Type B pancreatic cell (in vitro differentiated cells): ENCODE data around the gene PRKAB2. TPM values are rescaled to one million over a fixed set of nuclear protein-coding genes. Genes with fewer than 3 reads are reported as not detected.

ENCODE experiments used
- DNase-seq: peaks from one replicate; pipeline ENCODE4 v3.0.0; 2021; ENCODE audit warnings: mixed read lengths; ENCODE audit not compliant: unreplicated experiment; ENCODE audit errors: extremely low spot score
- H3K27ac Mint-ChIP-seq: 2 replicates; pipeline ENCODE4 v1.8.0; 2021; ENCODE audit warnings: mild to moderate bottlenecking, mixed read lengths
- H3K27me3 Mint-ChIP-seq: 2 replicates; pipeline ENCODE4 v1.8.0; 2021; ENCODE audit warnings: mixed read lengths
- H3K36me3 Mint-ChIP-seq: 2 replicates; pipeline ENCODE4 v1.8.0; 2021; ENCODE audit warnings: mixed read lengths
- H3K4me1 Mint-ChIP-seq: one replicate; pipeline ENCODE4 v1.8.0; 2021; ENCODE audit warnings: mixed read lengths; ENCODE audit not compliant: unreplicated experiment
- H3K4me3 Mint-ChIP-seq: 2 replicates; pipeline ENCODE4 v1.8.0; 2021; ENCODE audit warnings: mild to moderate bottlenecking, mixed read lengths
- H3K9me3 Mint-ChIP-seq: 2 replicates; pipeline ENCODE4 v1.8.0; 2021; ENCODE audit warnings: mixed read lengths
- total RNA-seq: library from RNA; stranded (reverse); gene quantifications from 2 replicates; pipeline ENCODE4 v1.2.1, GENCODE V29; 2021; ENCODE audit warnings: low replicate concordance
- TF ChIP-seq, protein P1 (sequence below): fragments of 200-600 bp; sonication (generic); conservative IDR thresholded peaks from 2 replicates; pipeline ENCODE4 v1.5.0; 2021; ENCODE audit warnings: antibody characterized with exemption, mild to moderate bottlenecking

Gene PRKAB2
- total RNA-seq, 1 donor from 2014 or later: 23.1 TPM

GRCh38 chr1:147171399-147172167 is 687 bp downstream of the PRKAB2 start:
- TF ChIP-seq, protein P1, sequence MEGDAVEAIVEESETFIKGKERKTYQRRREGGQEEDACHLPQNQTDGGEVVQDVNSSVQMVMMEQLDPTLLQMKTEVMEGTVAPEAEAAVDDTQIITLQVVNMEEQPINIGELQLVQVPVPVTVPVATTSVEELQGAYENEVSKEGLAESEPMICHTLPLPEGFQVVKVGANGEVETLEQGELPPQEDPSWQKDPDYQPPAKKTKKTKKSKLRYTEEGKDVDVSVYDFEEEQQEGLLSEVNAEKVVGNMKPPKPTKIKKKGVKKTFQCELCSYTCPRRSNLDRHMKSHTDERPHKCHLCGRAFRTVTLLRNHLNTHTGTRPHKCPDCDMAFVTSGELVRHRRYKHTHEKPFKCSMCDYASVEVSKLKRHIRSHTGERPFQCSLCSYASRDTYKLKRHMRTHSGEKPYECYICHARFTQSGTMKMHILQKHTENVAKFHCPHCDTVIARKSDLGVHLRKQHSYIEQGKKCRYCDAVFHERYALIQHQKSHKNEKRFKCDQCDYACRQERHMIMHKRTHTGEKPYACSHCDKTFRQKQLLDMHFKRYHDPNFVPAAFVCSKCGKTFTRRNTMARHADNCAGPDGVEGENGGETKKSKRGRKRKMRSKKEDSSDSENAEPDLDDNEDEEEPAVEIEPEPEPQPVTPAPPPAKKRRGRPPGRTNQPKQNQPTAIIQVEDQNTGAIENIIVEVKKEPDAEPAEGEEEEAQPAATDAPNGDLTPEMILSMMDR: peak; percentile 22
- peaks cover 20% of the 10 kb centered on the region for H3K36me3 Mint-ChIP-seq
- H3K9me3 Mint-ChIP-seq: peaks cover 5% of the 10 kb centered on the region
- peaks cover 20% of the 10 kb centered on the region for H3K4me1 Mint-ChIP-seq
- H3K27me3 Mint-ChIP-seq: no peaks in the 10 kb centered on the region
- peak overlapping the region; percentile 99 for H3K4me3 Mint-ChIP-seq
- H3K27ac Mint-ChIP-seq: peak overlapping the region; percentile 85
- no peak for DNase-seq

DNA sequence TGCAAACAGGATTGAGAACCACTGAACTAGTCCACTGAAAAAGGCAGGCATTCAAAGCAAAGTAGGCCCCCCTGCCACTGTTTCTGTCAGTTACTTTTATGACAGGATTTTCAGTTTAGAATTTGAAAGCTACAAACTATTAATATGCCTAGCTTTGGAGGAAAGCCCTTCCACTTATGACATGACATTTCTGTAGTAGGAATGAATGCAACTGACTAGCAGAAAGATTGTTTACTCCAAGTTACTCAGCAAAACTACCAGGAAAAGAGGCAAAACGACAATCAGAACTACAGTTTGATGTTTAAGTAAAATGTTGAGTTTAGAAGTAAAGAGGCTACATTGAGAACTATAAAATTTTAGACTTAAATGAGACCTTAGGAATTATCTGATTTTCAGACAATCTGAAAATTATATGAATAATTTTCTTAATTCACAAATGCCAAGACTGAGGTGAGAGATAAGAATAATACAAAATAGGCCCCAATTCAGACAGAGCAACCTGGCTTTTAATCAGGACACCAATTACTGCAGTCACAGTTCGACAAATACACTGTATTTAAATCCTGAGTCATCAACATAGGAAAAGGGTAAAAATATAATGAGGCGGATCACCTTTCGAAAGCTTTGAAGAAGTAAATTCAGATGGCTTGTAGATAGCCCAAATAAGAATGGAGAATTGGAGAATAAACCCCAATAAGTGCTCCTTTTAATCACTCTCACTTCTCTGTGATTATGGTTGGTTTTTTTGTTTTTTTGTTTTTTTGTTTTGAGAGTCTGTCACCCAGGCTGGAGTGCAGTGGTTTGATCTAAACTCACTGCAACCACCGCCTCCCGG is 2.2 kb downstream of the PRKAB2 start:
- Mint-ChIP-seq H3K9me3 (no peaks in the 10 kb centered on the region), H3K4me3 (peak overlapping the region; percentile 99), H3K27me3 (no peaks in the 10 kb centered on the region), H3K36me3 (peaks cover 25% of the 10 kb centered on the region), H3K4me1 (peaks cover 20% of the 10 kb centered on the region), H3K27ac (peak overlapping the region; percentile 20)
- no peak for DNase-seq
- TF ChIP-seq, protein P1: no peak

- TF ChIP-seq, protein P1: no peak
- Mint-ChIP-seq H3K4me3 (peak overlapping the region; percentile 99), H3K27me3 (no peaks in the 10 kb centered on the region), H3K9me3 (no peaks in the 10 kb centered on the region), H3K36me3 (peaks cover 23% of the 10 kb centered on the region), H3K4me1 (peaks cover 17% of the 10 kb centered on the region), H3K27ac (no peak overlapping the region)
- DNase-seq: no peak
Observed at GRCh38 chr1:147169171-147169570, 3.1 kb downstream of the PRKAB2 start.

DNA sequence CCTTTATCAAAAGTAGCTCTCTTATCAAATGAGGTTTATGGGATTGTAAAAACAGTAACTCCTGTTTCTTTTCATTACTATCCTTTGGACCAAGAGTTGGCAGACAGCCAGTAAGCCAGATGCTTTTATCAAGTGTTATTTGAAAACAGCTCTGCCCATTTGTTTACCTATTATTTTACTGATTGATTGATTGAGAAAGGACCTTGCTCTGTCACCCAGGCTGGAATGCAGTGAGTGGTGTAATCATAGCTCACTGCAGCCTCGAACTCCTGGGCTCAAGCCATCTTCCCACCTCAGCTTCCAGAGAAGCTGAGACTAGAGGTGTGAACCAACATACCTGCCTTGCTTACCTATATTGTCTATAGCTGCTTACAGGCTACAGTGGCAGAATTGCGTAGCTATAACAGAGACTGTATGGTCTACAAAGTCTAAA is 3.6 kb downstream of the PRKAB2 start:
- Mint-ChIP-seq H3K4me1 (peaks cover 14% of the 10 kb centered on the region), H3K36me3 (peaks cover 21% of the 10 kb centered on the region)

DNA sequence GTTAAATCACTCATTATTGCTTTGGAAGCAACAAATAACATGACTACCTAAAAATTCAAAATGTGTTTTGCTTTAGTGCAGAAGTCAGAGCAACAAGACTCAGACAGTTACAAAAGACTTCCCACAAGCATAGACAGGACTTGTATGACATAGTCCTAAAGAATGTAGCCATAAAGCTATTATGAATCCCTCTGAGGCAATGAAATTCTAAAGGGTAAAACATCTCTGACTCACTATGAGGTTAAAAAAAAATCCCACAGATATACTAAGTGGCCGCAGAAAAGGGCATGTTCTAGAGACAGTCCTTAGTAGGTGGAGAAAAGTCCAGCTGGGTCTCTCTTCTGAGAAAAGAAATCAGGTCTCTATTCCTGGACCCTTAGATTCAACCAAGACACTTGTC is 4.9 kb downstream of the PRKAB2 start:
- DNase-seq: no peak
- no peaks in the 10 kb centered on the region for H3K9me3 Mint-ChIP-seq

More for the DNA sequence above, 3.6 kb downstream of the PRKAB2 start:
- Mint-ChIP-seq H3K4me3 (peak overlapping the region; percentile 52), H3K27me3 (no peaks in the 10 kb centered on the region), H3K9me3 (no peaks in the 10 kb centered on the region), H3K27ac (no peak overlapping the region)
- DNase-seq: no peak
- TF ChIP-seq, protein P1: no peak

More for the DNA sequence above, 4.9 kb downstream of the PRKAB2 start:
- Mint-ChIP-seq H3K27ac (no peak overlapping the region), H3K4me1 (peaks cover 14% of the 10 kb centered on the region), H3K36me3 (peaks cover 20% of the 10 kb centered on the region), H3K27me3 (no peaks in the 10 kb centered on the region), H3K4me3 (no peak overlapping the region)
- TF ChIP-seq, protein P1: no peak
